Measurements from ENCODE around the gene GZMM.

The GZMM gene

GRCh38 chr19:517721-518597 lies 25.9 kb upstream of the GZMM start:
- Histone ChIP-seq H3K27me3 (ENCODE audit: control insufficient read depth, insufficient read depth, low read length) (no peaks in the 10 kb centered on the region), H3K4me3 (ENCODE audit: low read length) (no peak overlapping the region), H3K36me3 (ENCODE audit: control insufficient read depth, insufficient read depth, low read length) (no peaks in the 10 kb centered on the region), H3K9ac (ENCODE audit: low read length) (no peak overlapping the region), H3K27ac (ENCODE audit: low read depth, low read length) (no peak overlapping the region), H3K4me1 (ENCODE audit: control insufficient read depth, insufficient read depth, low read length) (no peaks in the 10 kb centered on the region)

- no peaks in the 10 kb centered on the region for H3K27me3 ChIP-seq (ENCODE audit: control insufficient read depth, insufficient read depth, low read length)
- no peak overlapping the region for H3K4me3 ChIP-seq (ENCODE audit: low read length)
- no peak overlapping the region for H3K9ac ChIP-seq (ENCODE audit: low read length)
- no peaks in the 10 kb centered on the region for H3K4me1 ChIP-seq (ENCODE audit: control insufficient read depth, insufficient read depth, low read length)
- no peak overlapping the region for H3K27ac ChIP-seq (ENCODE audit: low read depth, low read length)
- H3K36me3 ChIP-seq (ENCODE audit: control insufficient read depth, insufficient read depth, low read length), result no peaks in the 10 kb centered on the region
These were observed 25.1 kb upstream of the GZMM start for GRCh38 chr19:518598-519231.

- Histone ChIP-seq H3K27ac (ENCODE audit: low read depth, low read length) (no peak overlapping the region), H3K4me3 (ENCODE audit: low read length) (no peak overlapping the region), H3K27me3 (ENCODE audit: control insufficient read depth, insufficient read depth, low read length) (no peaks in the 10 kb centered on the region), H3K36me3 (ENCODE audit: control insufficient read depth, insufficient read depth, low read length) (no peaks in the 10 kb centered on the region), H3K4me1 (ENCODE audit: control insufficient read depth, insufficient read depth, low read length) (no peaks in the 10 kb centered on the region), H3K9ac (ENCODE audit: low read length) (no peak overlapping the region)
These were observed 24.4 kb upstream of the GZMM start for GRCh38 chr19:519449-519865.

- no peaks in the 10 kb centered on the region for H3K4me1 ChIP-seq (ENCODE audit: control insufficient read depth, insufficient read depth, low read length)
- H3K27ac ChIP-seq (ENCODE audit: low read depth, low read length), result no peak overlapping the region
- H3K36me3 ChIP-seq (ENCODE audit: control insufficient read depth, insufficient read depth, low read length), result no peaks in the 10 kb centered on the region
- H3K27me3 ChIP-seq (ENCODE audit: control insufficient read depth, insufficient read depth, low read length), result peaks cover 2% of the 10 kb centered on the region
- H3K4me3 ChIP-seq (ENCODE audit: low read length), result no peak overlapping the region
- no peak overlapping the region for H3K9ac ChIP-seq (ENCODE audit: low read length)
These were observed 21.1 kb upstream of the GZMM start for GRCh38 chr19:522726-523125.

GRCh38 chr19:524062-524674 lies 19.7 kb upstream of the GZMM start:
- H3K9ac ChIP-seq (ENCODE audit: low read length), result no peak overlapping the region
- H3K4me3 ChIP-seq (ENCODE audit: low read length), result no peak overlapping the region
- H3K4me1 ChIP-seq (ENCODE audit: control insufficient read depth, insufficient read depth, low read length), result no peaks in the 10 kb centered on the region
- no peaks in the 10 kb centered on the region for H3K36me3 ChIP-seq (ENCODE audit: control insufficient read depth, insufficient read depth, low read length)
- no peak overlapping the region for H3K27ac ChIP-seq (ENCODE audit: low read depth, low read length)
- H3K27me3 ChIP-seq (ENCODE audit: control insufficient read depth, insufficient read depth, low read length), result peaks cover 2% of the 10 kb centered on the region

GRCh38 chr19:525029-525428 lies 18.8 kb upstream of the GZMM start:
- no peaks in the 10 kb centered on the region for H3K4me1 ChIP-seq (ENCODE audit: control insufficient read depth, insufficient read depth, low read length)
- H3K36me3 ChIP-seq (ENCODE audit: control insufficient read depth, insufficient read depth, low read length), result no peaks in the 10 kb centered on the region
- no peak overlapping the region for H3K9ac ChIP-seq (ENCODE audit: low read length)
- no peak overlapping the region for H3K27ac ChIP-seq (ENCODE audit: low read depth, low read length)
- no peak overlapping the region for H3K4me3 ChIP-seq (ENCODE audit: low read length)
- peaks cover 2% of the 10 kb centered on the region for H3K27me3 ChIP-seq (ENCODE audit: control insufficient read depth, insufficient read depth, low read length)

GRCh38 chr19:525857-526419 lies 17.9 kb upstream of the GZMM start:
- Histone ChIP-seq H3K27me3 (ENCODE audit: control insufficient read depth, insufficient read depth, low read length) (peaks cover 2% of the 10 kb centered on the region), H3K9ac (ENCODE audit: low read length) (no peak overlapping the region), H3K36me3 (ENCODE audit: control insufficient read depth, insufficient read depth, low read length) (no peaks in the 10 kb centered on the region), H3K4me1 (ENCODE audit: control insufficient read depth, insufficient read depth, low read length) (peaks cover 2% of the 10 kb centered on the region), H3K4me3 (ENCODE audit: low read length) (no peak overlapping the region), H3K27ac (ENCODE audit: low read depth, low read length) (no peak overlapping the region)

- peak overlapping the region; percentile 40 for H3K9ac ChIP-seq (ENCODE audit: low read length)
- peak overlapping the region; percentile 92 for H3K27ac ChIP-seq (ENCODE audit: low read depth, low read length)
- peak overlapping the region; percentile 82 for H3K4me3 ChIP-seq (ENCODE audit: low read length)
- no peaks in the 10 kb centered on the region for H3K36me3 ChIP-seq (ENCODE audit: control insufficient read depth, insufficient read depth, low read length)
- peaks cover 18% of the 10 kb centered on the region for H3K4me1 ChIP-seq (ENCODE audit: control insufficient read depth, insufficient read depth, low read length)
- peaks cover 2% of the 10 kb centered on the region for H3K27me3 ChIP-seq (ENCODE audit: control insufficient read depth, insufficient read depth, low read length)
These were observed 13.5 kb upstream of the GZMM start for GRCh38 chr19:530134-531008.

GRCh38 chr19:531009-531752 lies 12.7 kb upstream of the GZMM start:
- Histone ChIP-seq H3K4me3 (ENCODE audit: low read length) (peak overlapping the region; percentile 82), H3K27ac (ENCODE audit: low read depth, low read length) (peak overlapping the region; percentile 92), H3K27me3 (ENCODE audit: control insufficient read depth, insufficient read depth, low read length) (peaks cover 2% of the 10 kb centered on the region), H3K9ac (ENCODE audit: low read length) (peak overlapping the region; percentile 40), H3K4me1 (ENCODE audit: control insufficient read depth, insufficient read depth, low read length) (peaks cover 21% of the 10 kb centered on the region), H3K36me3 (ENCODE audit: control insufficient read depth, insufficient read depth, low read length) (peaks cover 5% of the 10 kb centered on the region)

- no peaks in the 10 kb centered on the region for H3K27me3 ChIP-seq (ENCODE audit: control insufficient read depth, insufficient read depth, low read length)
- H3K36me3 ChIP-seq (ENCODE audit: control insufficient read depth, insufficient read depth, low read length), result peaks cover 12% of the 10 kb centered on the region
- peak within 1 kb of the TSS; percentile 92 for H3K27ac ChIP-seq (ENCODE audit: low read depth, low read length)
- H3K4me3 ChIP-seq (ENCODE audit: low read length), result peak within 1 kb of the TSS; percentile 93
- peaks cover 21% of the 10 kb centered on the region for H3K4me1 ChIP-seq (ENCODE audit: control insufficient read depth, insufficient read depth, low read length)
- H3K9ac ChIP-seq (ENCODE audit: low read length), result peak within 1 kb of the TSS; percentile 82
These were observed 11.9 kb upstream of the GZMM start, which contains the start of gene CDC34 for GRCh38 chr19:531753-532560. Gene CDC34, plus strand, starts transcription at chr19:531760. Its CDS starts 172 bp downstream, at chr19:531932.
